Stimulated activated CD8-positive, alpha-beta memory T cell treated with anti-CD3 and anti-CD28 coated beads, Interleukin-12 subunit alpha, Interleukin-12 subunit beta, amount 100 ng/mL, for 1 hour (primary cell): ENCODE measurements around the gene ANKRD23.
"Not testable (repeated sequence)": the region's sequence is repeated elsewhere in the genome, so short reads cannot be mapped to it uniquely, and the experiment has no call there.

Experiments used
- DNase-seq: peaks from one replicate; pipeline ENCODE4 v3.0.0-alpha.2; 2020; ENCODE audit warnings: low read depth

The ANKRD23 gene

DNA sequence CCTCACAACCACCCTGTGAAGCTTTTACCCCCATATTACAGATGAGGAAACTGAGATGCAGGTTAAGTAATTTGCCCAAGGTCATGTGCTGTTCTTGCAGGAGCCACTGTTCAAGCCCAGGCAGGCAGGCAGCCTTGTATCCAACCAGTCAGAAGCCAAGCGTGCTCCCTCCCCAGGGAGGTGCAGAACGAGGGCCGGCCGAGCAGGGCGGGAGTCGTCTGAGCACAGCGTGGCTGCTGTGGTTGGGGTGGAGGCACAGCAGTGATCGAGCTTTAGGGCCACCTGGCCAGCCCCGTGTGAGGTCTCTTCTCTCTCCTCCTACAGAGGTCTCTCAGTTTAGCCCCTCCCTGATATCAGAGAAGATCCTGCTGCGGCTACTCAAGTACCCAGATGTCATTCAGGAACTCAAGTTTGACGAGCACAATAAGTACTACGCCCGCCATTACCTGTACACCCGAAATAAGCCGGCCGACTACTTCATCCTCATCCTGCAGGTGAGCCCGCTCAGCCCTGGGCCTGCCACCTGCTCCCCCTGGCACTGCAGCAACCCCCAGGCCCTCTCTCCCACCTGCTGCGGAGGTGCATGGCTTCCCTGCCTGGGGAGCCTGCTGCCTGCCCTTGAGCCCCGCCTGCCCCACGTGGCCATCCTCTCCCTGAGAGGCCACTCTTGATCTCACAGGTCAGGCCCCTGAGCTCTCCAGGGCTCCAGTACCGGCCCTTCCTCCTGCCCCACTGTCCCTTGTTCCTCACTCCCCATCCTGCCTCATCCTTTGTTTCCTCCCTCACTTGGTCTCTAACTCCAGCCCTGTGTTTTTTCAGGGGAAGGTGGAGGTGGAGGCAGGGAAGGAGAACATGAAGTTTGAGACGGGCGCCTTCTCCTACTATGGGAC, 44.8 kb downstream of the ANKRD23 start:
- no peak for DNase-seq

DNA sequence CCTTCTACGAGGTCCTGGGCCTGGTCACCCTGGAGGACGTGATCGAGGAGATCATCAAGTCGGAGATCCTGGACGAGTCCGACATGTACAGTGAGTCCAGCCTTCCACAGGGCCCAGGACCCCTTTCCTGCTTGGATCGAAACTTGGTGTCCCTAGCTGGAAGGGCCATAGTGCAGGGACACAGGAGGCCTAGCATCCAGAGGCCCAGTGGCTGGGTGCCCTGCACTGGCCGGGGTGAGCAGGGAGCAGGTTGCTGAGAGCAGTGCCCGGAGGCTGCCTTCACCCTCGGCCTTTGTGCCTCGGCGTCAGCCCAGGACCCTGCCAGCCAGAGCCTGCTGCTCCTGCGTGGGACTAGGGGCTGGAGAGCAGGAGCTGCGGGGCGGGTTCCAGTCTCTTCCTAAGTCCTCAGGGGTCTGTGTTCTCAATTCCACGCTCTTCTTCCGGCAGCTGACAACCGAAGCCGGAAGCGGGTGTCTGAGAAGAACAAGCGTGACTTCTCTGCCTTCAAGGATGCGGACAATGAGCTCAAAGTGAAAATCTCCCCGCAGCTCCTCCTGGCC, 46.7 kb downstream of the ANKRD23 start:
- no peak for DNase-seq

DNA sequence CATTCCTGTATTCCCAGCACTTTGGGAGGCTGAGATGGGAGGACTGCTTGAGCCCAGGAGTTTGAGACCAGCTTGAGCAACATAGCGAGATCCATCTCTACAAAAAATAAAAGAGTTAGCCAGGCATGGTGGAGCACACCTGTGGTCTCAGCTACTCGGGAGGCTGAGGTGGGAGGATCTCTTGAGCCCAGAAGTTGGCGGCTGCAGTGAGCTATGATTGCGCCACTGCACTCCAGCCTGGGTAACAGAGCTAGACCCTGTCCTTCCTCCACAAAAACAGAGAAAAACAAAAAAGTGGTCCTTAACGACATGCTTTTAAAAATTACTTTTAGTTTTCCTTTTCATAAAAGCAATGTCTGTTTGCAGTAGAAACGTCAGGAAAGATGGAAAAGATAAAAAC, 47.3 kb downstream of the ANKRD23 start:
- not testable (repeated sequence) for DNase-seq

DNA sequence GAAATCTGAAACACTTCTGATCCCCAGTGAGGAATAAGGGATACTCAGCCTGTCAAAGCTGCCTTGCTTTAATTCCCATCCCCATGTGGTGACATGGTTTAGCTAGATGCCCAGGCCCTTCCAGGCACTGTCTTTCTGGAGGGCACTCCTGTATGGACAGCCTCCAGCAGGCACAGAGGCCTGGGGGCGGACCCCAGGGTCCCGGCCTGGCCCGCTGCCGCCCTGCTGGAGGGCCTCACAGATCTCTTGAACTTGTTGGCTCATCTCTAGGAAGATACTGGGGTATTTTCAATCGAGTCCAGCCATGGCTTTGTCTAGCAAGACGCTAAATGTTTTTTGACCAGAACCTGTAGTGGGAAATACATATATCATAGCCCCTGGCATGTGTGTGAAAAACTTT, 48.7 kb downstream of the ANKRD23 start:
- no peak for DNase-seq

DNA sequence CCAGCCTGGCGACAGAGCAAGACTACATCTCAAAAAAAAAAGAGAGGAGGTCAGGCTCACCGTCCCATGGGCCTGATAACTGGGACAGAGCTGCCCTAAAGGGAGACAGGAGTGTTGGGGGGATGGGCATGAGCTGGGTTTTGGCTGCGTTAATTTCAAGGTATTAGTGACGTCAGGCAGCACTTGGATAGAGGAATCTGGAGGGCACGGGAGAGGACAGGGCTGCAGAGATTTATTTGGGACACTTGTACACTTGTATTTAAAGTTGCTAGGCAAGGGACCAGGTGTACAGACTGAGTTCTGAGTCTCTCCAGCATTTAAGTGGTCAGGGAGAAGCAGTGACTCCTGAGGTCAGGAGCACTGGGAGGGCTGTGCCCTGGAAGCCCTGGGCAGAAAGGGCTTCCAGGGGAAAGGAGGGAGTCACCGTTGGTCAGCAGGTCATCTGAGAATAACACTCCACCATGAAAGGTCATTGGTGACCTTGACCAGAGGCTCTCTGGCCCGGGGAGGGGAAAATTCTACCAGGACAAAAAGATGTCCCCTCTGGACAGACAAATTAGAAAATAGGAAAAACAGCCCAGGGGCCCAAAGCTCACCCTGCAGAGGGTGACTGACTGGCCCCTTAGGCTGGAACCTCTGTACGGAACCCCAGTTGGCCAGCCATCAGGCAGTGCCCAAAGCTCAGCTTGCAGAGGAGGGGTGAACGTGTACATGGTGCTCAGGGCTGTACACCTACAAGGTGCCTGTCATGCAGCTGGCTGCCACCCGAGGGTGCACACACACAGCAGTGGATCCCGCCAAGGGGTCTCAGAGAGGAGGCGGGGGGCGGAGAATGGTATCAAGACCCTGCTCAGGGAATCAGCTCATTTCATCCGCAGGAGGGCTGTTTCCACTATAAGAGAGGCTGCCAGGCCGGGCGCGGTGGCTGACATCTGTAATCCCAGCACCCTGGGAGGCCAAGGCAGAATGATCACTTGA, 50.8 kb downstream of the ANKRD23 start:
- DNase-seq, result no peak

DNA sequence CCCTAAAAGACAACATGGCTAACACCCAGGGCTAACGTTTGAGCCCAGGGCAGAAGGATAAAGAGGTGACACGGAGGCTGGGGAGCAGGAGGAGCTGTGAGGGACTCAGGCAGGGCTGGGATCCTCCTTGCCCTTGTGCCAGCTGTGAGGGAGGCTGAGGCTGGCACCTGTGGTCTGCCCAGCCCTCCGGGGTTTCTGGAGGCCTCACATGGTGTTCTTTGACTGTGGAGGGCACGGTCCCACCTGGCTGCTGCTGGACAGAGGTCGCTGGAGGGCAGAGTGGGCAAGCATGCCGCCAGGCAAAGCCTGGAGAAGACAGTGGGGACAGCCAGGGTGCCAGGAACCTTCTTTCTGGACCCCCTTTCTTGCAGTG, 54.6 kb downstream of the ANKRD23 start:
- DNase-seq, result no peak

DNA sequence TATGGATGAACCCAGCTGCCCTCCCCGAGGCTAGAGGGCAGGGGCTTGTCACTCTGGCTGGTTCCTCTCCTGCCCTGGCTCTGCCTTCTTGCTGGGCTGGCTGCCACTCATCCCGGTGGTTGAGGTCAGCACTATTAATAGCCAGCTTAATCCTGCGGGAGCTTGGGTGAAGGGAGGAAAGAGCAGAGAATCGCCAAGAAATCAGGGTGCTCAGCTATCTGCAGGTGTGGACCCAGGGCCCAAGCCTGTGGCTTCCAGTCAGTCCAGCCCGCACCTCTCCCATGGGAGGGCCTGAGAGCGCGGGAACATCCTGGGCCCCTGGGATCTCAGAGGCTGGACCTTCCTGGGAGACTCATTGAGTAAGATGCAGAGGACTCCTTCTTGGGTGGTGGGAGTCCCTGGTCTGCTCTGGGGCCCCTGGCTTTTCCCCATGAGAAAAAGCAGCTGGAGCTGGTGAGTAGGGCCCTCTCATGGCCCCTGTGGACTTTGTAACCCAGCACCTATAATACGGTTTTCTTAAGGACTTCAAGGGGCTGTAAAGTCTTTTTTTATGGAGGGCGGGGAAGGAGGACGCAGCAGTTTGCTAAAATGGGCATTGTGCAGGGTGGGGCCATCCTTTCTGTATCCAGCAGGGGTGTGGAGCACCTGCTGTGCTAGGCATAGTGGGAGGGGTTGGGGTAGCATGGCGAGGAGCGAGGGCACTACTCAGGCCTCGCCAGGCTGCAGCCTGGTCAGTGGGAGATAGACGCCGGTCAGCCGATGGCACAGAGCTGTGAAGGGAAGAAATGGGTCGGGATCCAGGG, 55.2 kb downstream of the ANKRD23 start:
- no peak for DNase-seq
